Fibroblast of skin of right quadriceps (primary cell): ENCODE results near the gene PCDHGA10.
A peak's percentile ranks its signal among the peaks of the same experiment; 100 is the strongest.
"Not testable (repeated sequence)": the region's sequence is repeated elsewhere in the genome, so short reads cannot be mapped to it uniquely, and the experiment has no call there.

Experiments
- DNase-seq: peaks from one replicate; pipeline ENCODE4 v3.0.0-alpha.2; 2013

Gene PCDHGA10

GRCh38 chr5:141422742-141423291 is 10.0 kb downstream of the PCDHGA10 start:
- DNase-seq: no peak

GRCh38 chr5:141427783-141428426 is 15.1 kb downstream of the PCDHGA10 start:
- DNase-seq: no peak

GRCh38 chr5:141430332-141431113 is 17.7 kb downstream of the PCDHGA10 start, which contains the start of gene PCDHGA12:
TSS of gene PCDHGA12 (plus strand) at chr5:141430507. CDS start at chr5:141430760, 253 bp downstream.
- DNase-seq: peak; percentile 92

- DNase-seq: peak; percentile 42
Measured at GRCh38 chr5:141431286-141431685, 18.5 kb downstream of the PCDHGA10 start.

GRCh38 chr5:141432308-141432707 is 19.5 kb downstream of the PCDHGA10 start:
- not testable (repeated sequence) for DNase-seq

- DNase-seq: not testable (repeated sequence)
Measured at GRCh38 chr5:141432726-141433125, 19.9 kb downstream of the PCDHGA10 start.

- no peak for DNase-seq
Measured at GRCh38 chr5:141434006-141434405, 21.2 kb downstream of the PCDHGA10 start.

GRCh38 chr5:141437221-141437620 is 24.4 kb downstream of the PCDHGA10 start:
- DNase-seq: peak; percentile 38

GRCh38 chr5:141439411-141440141 is 26.8 kb downstream of the PCDHGA10 start:
- DNase-seq: peak; percentile 25

GRCh38 chr5:141440341-141440740 is 27.6 kb downstream of the PCDHGA10 start:
- DNase-seq: no peak

GRCh38 chr5:141441571-141442170 is 28.9 kb downstream of the PCDHGA10 start:
- no peak for DNase-seq

GRCh38 chr5:141465351-141465750 is 52.6 kb downstream of the PCDHGA10 start:
- peak; percentile 46 for DNase-seq
